ENCODE results near the gene RCAN2.
"Not testable (repeated sequence)": the region's sequence is repeated elsewhere in the genome, so short reads cannot be mapped to it uniquely, and the experiment has no call there.

The RCAN2 gene

GRCh38 chr6:46393940-46394337 lies 97.3 kb downstream of the RCAN2 start:
- no peak for DNase-seq (ENCODE audit: low read depth, low spot score)
- no peak overlapping the region for H3K27ac ChIP-seq

- no peak overlapping the region for H3K27ac ChIP-seq
- no peak for DNase-seq (ENCODE audit: low read depth, low spot score)
Observed at GRCh38 chr6:46393161-46393939, 97.9 kb downstream of the RCAN2 start.

- no peak for DNase-seq (ENCODE audit: low read depth, low spot score)
- H3K27ac ChIP-seq: no peak overlapping the region
Observed at GRCh38 chr6:46392294-46392693, 99.0 kb downstream of the RCAN2 start.

DNA sequence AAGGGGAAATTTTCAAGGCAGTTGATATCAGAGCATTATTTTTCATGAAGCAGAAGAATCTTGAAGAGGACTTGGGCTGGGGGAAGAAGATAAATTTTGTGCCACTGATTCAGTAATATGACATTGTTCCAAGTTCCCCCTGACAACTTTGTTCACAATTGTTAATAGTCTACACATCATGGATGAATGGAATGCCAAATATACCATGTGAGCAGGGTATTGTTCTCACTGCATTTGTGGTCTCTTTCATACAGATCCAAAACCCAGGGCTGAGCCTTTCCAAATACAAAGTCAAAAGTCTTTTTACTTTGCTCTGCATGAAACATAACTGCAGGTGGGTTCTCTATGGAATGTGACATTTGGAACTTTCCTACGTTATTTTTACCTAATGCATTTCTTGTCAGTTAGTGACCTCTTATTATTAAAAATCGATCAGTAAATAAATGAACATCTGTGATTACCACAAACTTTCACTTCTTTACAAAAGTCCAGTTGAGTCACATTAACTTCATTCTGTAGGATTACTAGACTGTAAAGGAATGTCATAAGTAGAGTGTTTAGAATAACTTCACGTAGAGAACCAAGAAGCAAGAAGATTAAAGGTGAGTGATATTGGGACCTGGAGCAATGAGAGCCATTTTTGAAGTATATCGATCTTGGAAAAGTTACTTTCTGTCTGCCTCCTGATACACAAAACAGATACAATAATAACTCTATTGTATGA lies 100.9 kb downstream of the RCAN2 start:
- H3K27ac ChIP-seq: no peak overlapping the region
- DNase-seq (ENCODE audit: low read depth, low spot score): no peak

GRCh38 chr6:46387728-46388127 lies 103.5 kb downstream of the RCAN2 start:
- not testable (repeated sequence) for DNase-seq (ENCODE audit: low read depth, low spot score)

GRCh38 chr6:46381579-46381978 lies 109.7 kb downstream of the RCAN2 start:
- DNase-seq (ENCODE audit: low read depth, low spot score): no peak
- H3K27ac ChIP-seq: no peak overlapping the region

More at GRCh38 chr6:46387728-46388127, 103.5 kb downstream of the RCAN2 start:
- H3K27ac ChIP-seq: not testable (repeated sequence)

GRCh38 chr6:46381057-46381456 lies 110.2 kb downstream of the RCAN2 start:
- DNase-seq (ENCODE audit: low read depth, low spot score): no peak
- no peak overlapping the region for H3K27ac ChIP-seq

DNA sequence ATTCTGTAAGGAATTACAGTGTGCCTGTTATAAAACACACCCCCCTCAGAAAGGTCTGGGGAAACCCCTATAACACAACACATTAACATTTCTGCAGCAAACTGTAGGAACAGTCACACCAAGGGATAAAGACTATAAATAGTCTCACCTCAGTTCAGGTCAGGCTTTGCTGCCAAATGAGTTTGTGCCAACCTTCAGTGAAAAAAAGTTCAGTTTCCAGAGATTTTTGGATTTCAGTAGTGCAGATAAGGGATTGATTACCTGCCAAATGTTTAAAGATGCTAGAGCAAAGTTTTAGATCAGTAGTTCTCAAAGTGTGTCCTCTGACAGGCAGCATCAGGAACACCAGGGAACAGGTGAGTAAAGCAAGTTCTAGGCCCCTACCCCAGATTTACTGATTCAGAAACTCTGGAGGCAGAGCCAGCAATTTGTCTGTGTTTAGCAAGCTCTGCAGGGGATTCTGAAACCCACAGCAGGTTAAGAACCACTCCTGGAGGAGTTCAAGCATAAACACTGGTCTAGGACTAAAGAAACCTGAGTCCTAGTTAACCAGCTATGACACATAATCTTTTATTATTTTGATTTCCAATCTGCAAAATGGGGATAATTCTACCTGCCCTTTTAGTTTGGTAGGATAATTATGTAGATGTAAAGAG lies 111.0 kb downstream of the RCAN2 start:
- DNase-seq (ENCODE audit: low read depth, low spot score): no peak
- H3K27ac ChIP-seq: no peak overlapping the region

DNA sequence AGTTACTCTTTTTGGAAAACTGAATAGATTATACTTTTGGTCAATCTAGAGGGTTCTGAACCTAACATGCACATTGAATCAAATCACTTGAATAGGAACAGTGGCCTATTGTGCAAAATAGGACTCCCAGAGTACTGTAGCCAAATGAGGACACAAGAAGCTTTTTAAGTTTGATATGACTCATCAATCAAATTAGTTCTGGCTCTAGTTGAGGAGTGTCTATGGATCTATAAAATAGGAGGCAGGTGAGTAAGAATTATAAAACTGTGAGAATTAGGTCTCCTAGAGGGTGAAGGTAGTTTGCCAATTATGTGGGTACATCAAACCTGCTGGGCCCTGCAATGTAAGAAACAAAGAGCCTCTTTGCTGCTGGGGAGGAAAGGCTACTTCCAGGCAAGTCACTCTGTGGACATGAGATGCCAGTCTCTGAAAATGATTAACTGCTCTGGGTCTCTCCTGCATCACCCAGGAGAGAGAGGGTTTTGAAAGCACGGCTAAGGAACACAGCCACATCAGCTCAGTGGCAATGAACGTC lies 112.3 kb downstream of the RCAN2 start:
- no peak overlapping the region for H3K27ac ChIP-seq
- DNase-seq (ENCODE audit: low read depth, low spot score): no peak

GRCh38 chr6:46378161-46378881 lies 112.9 kb downstream of the RCAN2 start:
- no peak overlapping the region for H3K27ac ChIP-seq
- DNase-seq (ENCODE audit: low read depth, low spot score): no peak

- DNase-seq (ENCODE audit: low read depth, low spot score): no peak
- H3K27ac ChIP-seq: no peak overlapping the region
Observed at GRCh38 chr6:46377209-46377608, 114.0 kb downstream of the RCAN2 start.

GRCh38 chr6:46376562-46377061 lies 114.6 kb downstream of the RCAN2 start:
- no peak overlapping the region for H3K27ac ChIP-seq
- DNase-seq (ENCODE audit: low read depth, low spot score): no peak

- DNase-seq (ENCODE audit: low read depth, low spot score): no peak
- no peak overlapping the region for H3K27ac ChIP-seq
Observed at GRCh38 chr6:46370622-46371021, 120.6 kb downstream of the RCAN2 start.

DNA sequence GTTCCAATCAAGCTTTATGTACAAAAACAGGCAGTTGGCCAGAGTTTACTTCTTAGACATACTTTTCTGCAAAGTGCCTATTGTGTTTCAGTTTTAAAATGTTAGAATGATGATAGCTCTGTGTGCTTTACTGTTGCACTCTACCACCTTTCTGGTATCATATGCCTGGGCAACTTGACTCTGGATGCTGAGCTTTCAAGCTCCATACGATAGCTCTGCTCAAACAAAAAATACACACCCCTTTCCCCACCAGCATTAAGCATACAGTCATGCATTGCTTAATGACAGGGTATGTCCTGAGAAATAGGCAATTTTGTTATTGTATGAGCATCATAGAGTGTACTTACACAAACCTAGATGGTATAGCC lies 123.1 kb downstream of the RCAN2 start:
- DNase-seq (ENCODE audit: low read depth, low spot score): no peak
- H3K27ac ChIP-seq: no peak overlapping the region

GRCh38 chr6:46367354-46368168 lies 123.7 kb downstream of the RCAN2 start:
- H3K27ac ChIP-seq: no peak overlapping the region
- DNase-seq (ENCODE audit: low read depth, low spot score): no peak

- no peak overlapping the region for H3K27ac ChIP-seq
- DNase-seq (ENCODE audit: low read depth, low spot score): no peak
Observed at GRCh38 chr6:46366190-46366900, 124.9 kb downstream of the RCAN2 start.

DNA sequence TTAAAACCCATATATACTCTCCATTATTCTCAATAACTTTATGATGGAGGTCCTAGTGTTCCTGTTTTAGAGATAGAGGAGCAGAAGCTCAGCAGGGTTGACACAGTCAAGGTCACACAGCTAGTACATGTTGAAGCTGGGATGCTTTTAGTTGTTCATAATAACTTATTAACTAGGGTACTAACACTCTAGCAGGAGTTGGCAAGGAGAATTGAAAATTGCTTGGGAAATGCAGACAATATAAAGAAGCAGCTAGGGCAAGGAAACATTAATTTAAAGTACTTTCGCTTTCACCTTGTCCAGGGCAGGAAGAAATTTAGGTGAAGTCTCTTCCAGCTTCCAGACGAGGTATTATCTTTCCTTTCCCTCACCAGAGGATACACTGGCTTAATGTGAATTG lies 133.7 kb downstream of the RCAN2 start:
- no peak for DNase-seq (ENCODE audit: low read depth, low spot score)
- H3K27ac ChIP-seq: no peak overlapping the region

- H3K27ac ChIP-seq: no peak overlapping the region
- DNase-seq (ENCODE audit: low read depth, low spot score): no peak
Observed at GRCh38 chr6:46356543-46356942, 134.7 kb downstream of the RCAN2 start.

- DNase-seq (ENCODE audit: low read depth, low spot score): no peak
- H3K27ac ChIP-seq: no peak overlapping the region
Observed at GRCh38 chr6:46353528-46353927, 137.7 kb downstream of the RCAN2 start.

Measured in epithelial cell of prostate (primary cell).